ENCODE results near the gene SFXN3. TPM values are rescaled to one million over a fixed set of nuclear protein-coding genes. Genes with fewer than 3 reads are reported as not detected.

The SFXN3 gene
- polyA plus RNA-seq, 4 donors: 35.0 to 222 (median 87.5) TPM

DNA sequence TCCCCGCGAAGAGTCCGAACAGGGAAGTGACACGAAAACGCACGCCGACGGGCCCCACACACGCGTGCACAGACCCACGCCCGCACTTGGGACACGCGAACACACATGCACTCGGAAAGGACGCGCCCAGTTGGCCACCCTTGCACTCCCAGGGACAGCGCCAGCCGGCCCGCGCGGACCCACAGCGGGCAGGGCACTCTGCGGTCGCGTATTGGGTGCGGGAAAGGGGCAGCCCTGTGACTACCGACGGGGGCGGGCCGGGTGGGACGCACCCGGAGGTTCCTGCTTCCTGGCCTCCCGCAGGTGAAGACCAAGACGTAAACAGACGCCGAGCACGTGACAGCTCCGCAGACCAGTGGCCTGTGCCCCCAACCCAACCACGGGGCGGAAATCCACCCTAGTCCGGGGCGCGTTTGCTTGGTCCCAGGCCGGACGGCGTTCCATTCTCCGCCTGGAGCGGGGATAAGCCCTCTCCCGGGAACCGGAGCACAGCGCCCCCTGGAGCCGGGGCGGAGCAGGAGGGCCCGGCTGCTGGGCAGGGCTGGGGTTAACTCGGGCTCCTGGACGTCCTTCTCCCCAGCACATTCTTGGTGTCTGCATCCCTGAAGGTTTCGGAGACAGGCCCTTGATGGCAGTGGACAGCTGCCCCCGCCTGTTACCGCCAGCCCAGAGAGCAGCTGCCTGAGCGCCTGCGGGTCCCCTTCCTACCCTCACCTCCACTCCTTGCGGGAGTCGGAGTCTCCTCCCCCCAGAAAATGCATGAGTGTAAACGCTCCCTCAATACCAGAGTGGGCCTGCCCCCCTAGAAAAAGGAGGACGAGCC is 33.5 kb upstream of the SFXN3 start:
- H3K27ac ChIP-seq (ENCODE audit: low read depth in 1 of 3, low read length in 2 of 3): peak overlapping the region; percentile 84 to 96 (median 93)
- peaks cover 3 to 34% (median 3%) of the 10 kb centered on the region in 3 donors for H3K4me1 ChIP-seq (ENCODE audit: control insufficient read depth in 3 of 3, insufficient read depth in 2 of 3, low read depth in 1 of 3, low read length in 2 of 3)
- peak overlapping the region; percentile 66 to 86 (median 84) for H3K4me3 ChIP-seq (ENCODE audit: low read depth in 1 of 3, low read length in 3 of 3)
- no peaks in the 10 kb centered on the region for H3K9me3 ChIP-seq (ENCODE audit: control insufficient read depth in 2 of 2, insufficient read depth in 1 of 2, low read depth in 1 of 2, low read length in 1 of 2)
- WGBS, 3 donors: 0 to 1% (median 0%) methylated on average over 52 to 66 of the region's 66 CpGs
- no peaks in the 10 kb centered on the region for H3K27me3 ChIP-seq (ENCODE audit: control insufficient read depth in 3 of 3, insufficient read depth in 3 of 3, low read length in 3 of 3)
- FAIRE-seq: no peak
- DNase-seq: peak; percentile 83 to 92
- peaks cover 0 to 32% (median 0%) of the 10 kb centered on the region in 3 donors for H3K36me3 ChIP-seq (ENCODE audit: control insufficient read depth in 3 of 3, insufficient read depth in 2 of 3, low read depth in 1 of 3, low read length in 3 of 3)

DNA sequence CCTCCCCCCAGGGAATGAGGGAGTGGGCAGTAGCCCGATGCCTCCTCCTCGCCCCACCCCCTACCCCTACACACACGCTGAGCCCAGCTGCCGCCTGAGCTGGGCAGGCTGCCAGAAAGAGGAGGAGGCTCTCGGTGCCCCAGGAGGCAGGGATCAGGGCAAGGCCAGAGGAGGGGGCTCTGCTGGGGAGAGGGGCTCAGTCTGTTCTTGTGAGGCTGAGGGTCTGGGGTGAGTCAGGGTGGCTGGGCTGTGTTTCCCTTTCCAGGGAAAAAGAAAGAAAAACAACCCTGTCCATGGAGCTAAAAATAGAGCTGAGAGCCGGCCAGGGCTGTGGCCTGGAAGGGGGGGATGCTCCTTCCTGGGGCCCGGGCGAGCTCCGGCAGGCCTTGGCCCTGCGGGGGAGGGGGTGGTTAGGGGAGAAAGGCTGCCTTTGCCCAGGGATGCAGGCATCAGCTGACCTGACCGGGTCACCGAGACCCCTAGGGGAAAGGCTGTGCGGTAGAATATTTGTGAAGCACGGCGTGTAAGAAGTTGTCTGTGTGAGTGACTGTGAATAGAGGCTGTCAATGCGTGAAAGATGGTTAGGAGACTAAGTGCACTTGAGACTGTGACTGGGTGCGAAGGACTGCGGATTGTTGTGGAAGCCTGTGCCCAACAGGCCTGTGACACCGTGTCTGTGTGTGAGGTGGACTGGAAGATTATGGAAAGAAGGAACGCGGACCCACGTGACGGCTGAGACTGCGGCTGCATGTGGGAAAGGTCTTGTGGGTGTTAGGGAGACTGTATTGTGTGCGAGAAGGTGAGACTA is 32.6 kb upstream of the SFXN3 start:
- Histone ChIP-seq H3K27me3 (ENCODE audit: control insufficient read depth in 3 of 3, insufficient read depth in 3 of 3, low read length in 3 of 3) (no peaks in the 10 kb centered on the region), H3K36me3 (ENCODE audit: control insufficient read depth in 3 of 3, insufficient read depth in 2 of 3, low read depth in 1 of 3, low read length in 3 of 3) (peaks cover 0 to 32% (median 5%) of the 10 kb centered on the region in 3 donors), H3K4me1 (ENCODE audit: control insufficient read depth in 3 of 3, insufficient read depth in 2 of 3, low read depth in 1 of 3, low read length in 2 of 3) (peaks cover 3 to 34% (median 3%) of the 10 kb centered on the region in 3 donors), H3K27ac (ENCODE audit: low read depth in 1 of 3, low read length in 2 of 3) (peak overlapping the region; percentile 84 to 96 (median 93)), H3K9me3 (ENCODE audit: control insufficient read depth in 2 of 2, insufficient read depth in 1 of 2, low read depth in 1 of 2, low read length in 1 of 2) (no peaks in the 10 kb centered on the region), H3K4me3 (ENCODE audit: low read depth in 1 of 3, low read length in 3 of 3) (peak overlapping the region; percentile 66 to 86 (median 84))
- peak; percentile 85 to 93 for DNase-seq
- FAIRE-seq: no peak
- WGBS, 3 donors: 3 to 5% (median 4%) methylated on average over 23 to 25 of the region's 25 CpGs

- DNase-seq: peak; percentile 67 to 90
- FAIRE-seq: no peak
- no peaks in the 10 kb centered on the region for H3K9me3 ChIP-seq (ENCODE audit: control insufficient read depth in 2 of 2, insufficient read depth in 1 of 2, low read depth in 1 of 2, low read length in 1 of 2)
- no peaks in the 10 kb centered on the region for H3K27me3 ChIP-seq (ENCODE audit: control insufficient read depth in 3 of 3, insufficient read depth in 3 of 3, low read length in 3 of 3)
- peak overlapping the region; percentile 84 to 96 (median 93) for H3K27ac ChIP-seq (ENCODE audit: low read depth in 1 of 3, low read length in 2 of 3)
- peaks cover 3 to 34% (median 3%) of the 10 kb centered on the region in 3 donors for H3K4me1 ChIP-seq (ENCODE audit: control insufficient read depth in 3 of 3, insufficient read depth in 2 of 3, low read depth in 1 of 3, low read length in 2 of 3)
- WGBS, 3 donors: 0 to 1% (median 1%) methylated on average over 53 to 83 of the region's 83 CpGs
- H3K4me3 ChIP-seq (ENCODE audit: low read depth in 1 of 3, low read length in 3 of 3): peak overlapping the region; percentile 76 to 86 (median 84)
- H3K36me3 ChIP-seq (ENCODE audit: control insufficient read depth in 3 of 3, insufficient read depth in 2 of 3, low read depth in 1 of 3, low read length in 3 of 3): peaks cover 2 to 34% (median 6%) of the 10 kb centered on the region in 3 donors
Measured at GRCh38 chr10:100998991-100999741, 31.9 kb upstream of the SFXN3 start.

- whole genome bisulfite sequencing, 3 donors: 0 to 3% (median 1%) methylated on average over 11 to 44 of the region's 44 CpGs
- no peak for FAIRE-seq
- peaks cover 3 to 34% (median 3%) of the 10 kb centered on the region in 3 donors for H3K4me1 ChIP-seq (ENCODE audit: control insufficient read depth in 3 of 3, insufficient read depth in 2 of 3, low read depth in 1 of 3, low read length in 2 of 3)
Measured at GRCh38 chr10:100999742-101000126, 31.3 kb upstream of the SFXN3 start, which contains the start of gene LZTS2. LZTS2 (plus strand) TSS chr10:100999808; CDS start chr10:101002539, 2,731 bp downstream.

GRCh38 chr10:101000127-101000914 is 30.7 kb upstream of the SFXN3 start:
- Histone ChIP-seq H3K9me3 (ENCODE audit: control insufficient read depth in 2 of 2, insufficient read depth in 1 of 2, low read depth in 1 of 2, low read length in 1 of 2) (no peaks in the 10 kb centered on the region), H3K27ac (ENCODE audit: low read depth in 1 of 3, low read length in 2 of 3) (peak overlapping the region; percentile 77 to 95 (median 90)), H3K36me3 (ENCODE audit: control insufficient read depth in 3 of 3, insufficient read depth in 2 of 3, low read depth in 1 of 3, low read length in 3 of 3) (peaks cover 3 to 37% (median 6%) of the 10 kb centered on the region in 3 donors), H3K4me3 (ENCODE audit: low read depth in 1 of 3, low read length in 3 of 3) (peak overlapping the region; percentile 58 to 86 (median 76)), H3K4me1 (ENCODE audit: control insufficient read depth in 3 of 3, insufficient read depth in 2 of 3, low read depth in 1 of 3, low read length in 2 of 3) (peaks cover 3 to 34% (median 3%) of the 10 kb centered on the region in 3 donors), H3K27me3 (ENCODE audit: control insufficient read depth in 3 of 3, insufficient read depth in 3 of 3, low read length in 3 of 3) (no peaks in the 10 kb centered on the region)
- DNase-seq (peak; percentile 37 to 70), FAIRE-seq (no peak)
- WGBS, 3 donors: 13 to 27% (median 16%) methylated on average over 17 to 19 of the region's 19 CpGs

More at GRCh38 chr10:100999742-101000126, 31.3 kb upstream of the SFXN3 start, which contains the start of gene LZTS2:
- Histone ChIP-seq H3K27ac (ENCODE audit: low read depth in 1 of 3, low read length in 2 of 3) (peak within 1 kb of the TSS; percentile 84 to 96 (median 95)), H3K27me3 (ENCODE audit: control insufficient read depth in 3 of 3, insufficient read depth in 3 of 3, low read length in 3 of 3) (no peaks in the 10 kb centered on the region), H3K4me3 (ENCODE audit: low read depth in 1 of 3, low read length in 3 of 3) (peak within 1 kb of the TSS; percentile 76 to 86 (median 84)), H3K36me3 (ENCODE audit: control insufficient read depth in 3 of 3, insufficient read depth in 2 of 3, low read depth in 1 of 3, low read length in 3 of 3) (peaks cover 3 to 33% (median 6%) of the 10 kb centered on the region in 3 donors), H3K9me3 (ENCODE audit: control insufficient read depth in 2 of 2, insufficient read depth in 1 of 2, low read depth in 1 of 2, low read length in 1 of 2) (no peaks in the 10 kb centered on the region)
- DNase-seq: peak in 1 of 2 donors; percentile 44

DNA sequence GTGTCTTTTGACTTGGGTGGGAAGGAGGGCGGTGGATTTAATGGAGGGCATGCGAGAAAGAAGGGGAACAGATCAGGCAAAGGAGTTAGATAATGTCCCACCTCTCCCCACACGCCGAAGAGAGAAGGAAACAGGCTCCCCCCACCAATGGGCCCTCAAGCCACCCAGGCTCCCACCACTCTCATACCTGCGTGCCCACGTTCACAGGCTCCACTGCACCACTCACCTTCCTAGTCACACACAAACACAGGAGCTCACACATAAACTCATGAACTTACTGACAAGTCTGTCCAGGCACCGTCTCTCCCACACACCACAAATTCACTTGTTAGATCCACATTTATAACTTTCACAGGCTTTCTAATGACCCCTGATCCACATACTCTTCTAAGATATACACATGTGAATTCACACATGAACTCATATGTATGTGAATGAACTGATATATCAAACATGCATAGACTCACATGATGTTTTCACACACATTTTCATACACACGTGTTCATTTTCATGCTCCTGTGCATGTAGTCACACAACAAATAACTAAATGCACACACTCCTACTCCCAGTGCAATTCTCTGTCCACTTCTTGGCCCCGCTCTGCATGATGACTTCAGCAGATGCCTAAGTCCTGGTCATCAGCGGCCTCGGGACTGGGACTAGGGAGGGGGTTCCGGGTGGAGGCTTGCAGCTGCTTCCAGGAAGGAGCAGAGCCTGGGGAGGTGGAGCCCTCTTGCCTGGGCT is 29.9 kb upstream of the SFXN3 start:
- Histone ChIP-seq H3K9me3 (ENCODE audit: control insufficient read depth in 2 of 2, insufficient read depth in 1 of 2, low read depth in 1 of 2, low read length in 1 of 2) (no peaks in the 10 kb centered on the region), H3K4me3 (ENCODE audit: low read depth in 1 of 3, low read length in 3 of 3) (peak overlapping the region in 2 of 3 donors; percentile 58 to 86), H3K27ac (ENCODE audit: low read depth in 1 of 3, low read length in 2 of 3) (peak overlapping the region; percentile 77 to 95 (median 90)), H3K4me1 (ENCODE audit: control insufficient read depth in 3 of 3, insufficient read depth in 2 of 3, low read depth in 1 of 3, low read length in 2 of 3) (peaks cover 3 to 37% (median 3%) of the 10 kb centered on the region in 3 donors), H3K27me3 (ENCODE audit: control insufficient read depth in 3 of 3, insufficient read depth in 3 of 3, low read length in 3 of 3) (no peaks in the 10 kb centered on the region), H3K36me3 (ENCODE audit: control insufficient read depth in 3 of 3, insufficient read depth in 2 of 3, low read depth in 1 of 3, low read length in 3 of 3) (peaks cover 3 to 44% (median 6%) of the 10 kb centered on the region in 3 donors)
- 38 to 52% (median 43%) methylated on average over 12 of the region's 12 CpGs for WGBS, 3 donors
- FAIRE-seq (no peak), DNase-seq (peak; percentile 38 to 84)

- H3K4me3 ChIP-seq (ENCODE audit: low read depth in 1 of 3, low read length in 3 of 3): peak overlapping the region in 1 of 3 donors; percentile 14
- FAIRE-seq (no peak), DNase-seq (no peak)
- H3K9me3 ChIP-seq (ENCODE audit: control insufficient read depth in 2 of 2, insufficient read depth in 1 of 2, low read depth in 1 of 2, low read length in 1 of 2): no peaks in the 10 kb centered on the region
- peaks cover 3 to 50% (median 6%) of the 10 kb centered on the region in 3 donors for H3K36me3 ChIP-seq (ENCODE audit: control insufficient read depth in 3 of 3, insufficient read depth in 2 of 3, low read depth in 1 of 3, low read length in 3 of 3)
- no peaks in the 10 kb centered on the region for H3K27me3 ChIP-seq (ENCODE audit: control insufficient read depth in 3 of 3, insufficient read depth in 3 of 3, low read length in 3 of 3)
- WGBS, 3 donors: 63 to 81% (median 75%) methylated on average over 5 of the region's 5 CpGs
- H3K4me1 ChIP-seq (ENCODE audit: control insufficient read depth in 3 of 3, insufficient read depth in 2 of 3, low read depth in 1 of 3, low read length in 2 of 3): peaks cover 0 to 36% (median under 1%) of the 10 kb centered on the region in 3 donors
- peak overlapping the region in 2 of 3 donors; percentile 90 to 95 for H3K27ac ChIP-seq (ENCODE audit: low read depth in 1 of 3, low read length in 2 of 3)
Measured at GRCh38 chr10:101001659-101002035, 29.4 kb upstream of the SFXN3 start.

All from small intestine (tissue), 7 donors.